ENCODE data around the gene UCMA. TPM values are rescaled to one million over a fixed set of nuclear protein-coding genes. Genes with fewer than 3 reads are reported as not detected.
A peak's percentile ranks its signal among the peaks of the same experiment; 100 is the strongest.

Gene UCMA
- total RNA-seq, 1 experiment from 2014 or later = not detected

DNA sequence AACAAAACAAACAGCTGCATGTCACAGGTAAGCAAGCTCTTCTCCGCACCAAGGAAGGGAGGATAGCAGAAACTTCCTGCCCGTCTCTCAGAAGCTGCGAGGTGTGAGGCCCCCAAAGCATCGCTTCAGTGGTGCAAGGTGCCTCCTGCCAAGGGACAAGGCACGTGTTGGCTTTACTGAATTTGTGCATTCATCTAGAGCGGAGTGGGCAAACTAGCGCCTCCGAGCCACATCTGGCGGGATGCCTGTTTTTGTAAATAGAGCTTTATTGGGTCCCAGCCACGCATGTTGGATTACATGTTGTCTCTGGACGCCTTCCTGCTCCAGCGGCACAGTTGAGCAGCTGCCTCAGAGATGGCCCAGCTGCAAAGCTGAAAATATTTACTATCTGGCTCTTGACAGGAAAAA lies 38.0 kb upstream of the UCMA start:
- no peak overlapping the region for H3K4me2 ChIP-seq (ENCODE audit: low read length)

DNA sequence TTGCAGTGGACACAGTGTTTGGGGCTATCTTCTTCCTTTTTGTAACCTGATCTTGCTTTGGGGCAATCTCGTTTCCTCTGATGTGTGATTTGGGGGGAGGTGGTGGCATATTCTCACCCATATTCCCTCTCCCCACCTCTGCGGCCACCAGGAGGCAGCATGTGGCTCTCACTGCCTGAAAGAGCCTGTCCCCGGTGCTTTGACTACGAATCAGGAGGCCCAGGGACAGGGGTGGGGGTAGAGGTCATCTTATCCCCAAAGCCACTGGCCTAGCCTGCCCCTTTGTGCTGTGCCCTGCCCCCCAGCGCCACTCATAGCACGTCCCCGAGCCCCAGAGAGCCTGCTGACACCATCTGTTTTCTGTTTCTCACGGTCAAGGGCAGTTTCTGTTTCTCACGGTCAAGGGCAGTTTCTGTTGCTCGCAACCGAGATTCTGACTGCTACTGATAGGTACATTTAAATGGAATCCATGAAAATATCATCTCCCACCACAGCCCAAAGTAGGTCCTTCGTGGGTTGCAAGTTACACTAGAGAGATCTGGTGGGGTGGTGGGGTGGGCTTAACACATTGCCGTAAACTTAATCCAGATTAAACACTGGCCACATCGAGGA lies 37.5 kb upstream of the UCMA start:
- intact Hi-C loops (cut with micrococcal nuclease) = no loop called here
- ChIA-PET CTCF (interaction anchor here (0.7 kb wide), 1 partner anchor 72 kb away, joined by 3 read pairs; no protein-coding TSS in a partner anchor), POLR2A (ENCODE audit: unreplicated experiment) (no interaction called here)

More for the DNA sequence above, 38.0 kb upstream of the UCMA start:
- H3K36me3 ChIP-seq (ENCODE audit: low read depth, low read length) = no peaks in the 10 kb centered on the region
- H3K9me2 ChIP-seq (replicated peaks; ENCODE audit: low read length) = no peaks in the 10 kb centered on the region
- no peaks in the 10 kb centered on the region for H3F3A ChIP-seq (ENCODE audit: low read length, unreplicated experiment)
- no peak overlapping the region for H3K27ac ChIP-seq (ENCODE audit: low read length)
- no peak overlapping the region for H3K4me3 ChIP-seq (ENCODE audit: low read length)
- no TSS peak for BruUV-seq (replicated peaks)
- TF ChIP-seq, protein P1, sequence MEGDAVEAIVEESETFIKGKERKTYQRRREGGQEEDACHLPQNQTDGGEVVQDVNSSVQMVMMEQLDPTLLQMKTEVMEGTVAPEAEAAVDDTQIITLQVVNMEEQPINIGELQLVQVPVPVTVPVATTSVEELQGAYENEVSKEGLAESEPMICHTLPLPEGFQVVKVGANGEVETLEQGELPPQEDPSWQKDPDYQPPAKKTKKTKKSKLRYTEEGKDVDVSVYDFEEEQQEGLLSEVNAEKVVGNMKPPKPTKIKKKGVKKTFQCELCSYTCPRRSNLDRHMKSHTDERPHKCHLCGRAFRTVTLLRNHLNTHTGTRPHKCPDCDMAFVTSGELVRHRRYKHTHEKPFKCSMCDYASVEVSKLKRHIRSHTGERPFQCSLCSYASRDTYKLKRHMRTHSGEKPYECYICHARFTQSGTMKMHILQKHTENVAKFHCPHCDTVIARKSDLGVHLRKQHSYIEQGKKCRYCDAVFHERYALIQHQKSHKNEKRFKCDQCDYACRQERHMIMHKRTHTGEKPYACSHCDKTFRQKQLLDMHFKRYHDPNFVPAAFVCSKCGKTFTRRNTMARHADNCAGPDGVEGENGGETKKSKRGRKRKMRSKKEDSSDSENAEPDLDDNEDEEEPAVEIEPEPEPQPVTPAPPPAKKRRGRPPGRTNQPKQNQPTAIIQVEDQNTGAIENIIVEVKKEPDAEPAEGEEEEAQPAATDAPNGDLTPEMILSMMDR (conservative IDR thresholded peaks at IDR 0.05; ENCODE audit: low read depth, low read length) = no peak
- TF ChIP-seq EZH2 (IDR thresholded peaks at IDR 0.05; ENCODE audit: low read length, unreplicated experiment) (no peak), EZH2phosphoT487 (IDR thresholded peaks at IDR 0.05; ENCODE audit: borderline replicate concordance, low read length) (no peak)
- H3K9me3 ChIP-seq (ENCODE audit: low read length) = no peaks in the 10 kb centered on the region
- intact Hi-C loops (cut with micrococcal nuclease) = no loop called here
- H3K9ac ChIP-seq (ENCODE audit: low read length) = no peak overlapping the region
- H3K27me3 ChIP-seq (ENCODE audit: low read length) = no peaks in the 10 kb centered on the region
- H2AFZ ChIP-seq (ENCODE audit: low read length) = no peak overlapping the region
- ChIA-PET CTCF (interaction anchor here (0.6 to 0.7 kb wide), 2 partner anchors 66 to 72 kb away, joined by 3 read pairs; no protein-coding TSS in a partner anchor), POLR2A (ENCODE audit: unreplicated experiment) (no interaction called here)
- no peaks in the 10 kb centered on the region for H3K79me2 ChIP-seq (ENCODE audit: low read length)
- no peaks in the 10 kb centered on the region for H4K20me1 ChIP-seq (ENCODE audit: low read length)
- peaks cover 11% of the 10 kb centered on the region for H3K4me1 ChIP-seq (ENCODE audit: insufficient read depth, low read length)
- ATAC-seq (no peak), DNase-seq (no peak)

More for the DNA sequence above, 37.5 kb upstream of the UCMA start:
- no peak overlapping the region for H3K27ac ChIP-seq (ENCODE audit: low read length)
- H2AFZ ChIP-seq (ENCODE audit: low read length) = no peak overlapping the region
- H3F3A ChIP-seq (ENCODE audit: low read length, unreplicated experiment) = no peaks in the 10 kb centered on the region
- BruUV-seq (replicated peaks) = no TSS peak
- ATAC-seq (peak; percentile 43), DNase-seq (peak; percentile 1)
- no peaks in the 10 kb centered on the region for H3K79me2 ChIP-seq (ENCODE audit: low read length)
- no peak overlapping the region for H3K9ac ChIP-seq (ENCODE audit: low read length)
- H3K27me3 ChIP-seq (ENCODE audit: low read length) = no peaks in the 10 kb centered on the region
- H3K4me1 ChIP-seq (ENCODE audit: insufficient read depth, low read length) = peaks cover 11% of the 10 kb centered on the region
- H3K36me3 ChIP-seq (ENCODE audit: low read depth, low read length) = no peaks in the 10 kb centered on the region
- H3K9me3 ChIP-seq (ENCODE audit: low read length) = no peaks in the 10 kb centered on the region
- no peaks in the 10 kb centered on the region for H3K9me2 ChIP-seq (replicated peaks; ENCODE audit: low read length)
- H3K4me2 ChIP-seq (ENCODE audit: low read length) = peak overlapping the region; percentile 63
- no peak overlapping the region for H3K4me3 ChIP-seq (ENCODE audit: low read length)
- no peaks in the 10 kb centered on the region for H4K20me1 ChIP-seq (ENCODE audit: low read length)
- TF ChIP-seq EZH2 (IDR thresholded peaks at IDR 0.05; ENCODE audit: low read length, unreplicated experiment) (no peak), EZH2phosphoT487 (IDR thresholded peaks at IDR 0.05; ENCODE audit: borderline replicate concordance, low read length) (no peak)
- TF ChIP-seq, protein P1 (conservative IDR thresholded peaks at IDR 0.05; ENCODE audit: low read depth, low read length) = peak; percentile 49; the same call in 1 of the 2 replicates

Measured in PC-3 (cell line).